GM18951 (cell line): ENCODE data around the gene CFAP46.

Experiments
- POLR2A ChIP-seq: IDR thresholded peaks from 4 replicates; pipeline ENCODE4 v1.6.1; 2011; ENCODE audit warnings: mild to moderate bottlenecking; ENCODE audit not compliant: insufficient read length, insufficient read depth; ENCODE audit errors: extremely low read depth
- in situ Hi-C: fragments of 300-500 bp; cut with MboI; formaldehyde crosslinking; loops from one replicate; pipeline ENCODE4 v1.12.0; 2022; ENCODE audit warnings: low sequenced_read_pairs, mixed read lengths, inconsistent platforms; ENCODE audit not compliant: unreplicated experiment

Gene CFAP46

GRCh38 chr10:132768346-132769248 lies 173.8 kb downstream of the CFAP46 start:
- TF ChIP-seq POLR2A = no peak
- in situ Hi-C loops = no loop called here

GRCh38 chr10:132766291-132766690 lies 176.1 kb downstream of the CFAP46 start:
- in situ Hi-C loops = no loop called here
- no peak for TF ChIP-seq POLR2A

GRCh38 chr10:132765435-132765834 lies 176.9 kb downstream of the CFAP46 start:
- in situ Hi-C loops = no loop called here
- no peak for TF ChIP-seq POLR2A

DNA sequence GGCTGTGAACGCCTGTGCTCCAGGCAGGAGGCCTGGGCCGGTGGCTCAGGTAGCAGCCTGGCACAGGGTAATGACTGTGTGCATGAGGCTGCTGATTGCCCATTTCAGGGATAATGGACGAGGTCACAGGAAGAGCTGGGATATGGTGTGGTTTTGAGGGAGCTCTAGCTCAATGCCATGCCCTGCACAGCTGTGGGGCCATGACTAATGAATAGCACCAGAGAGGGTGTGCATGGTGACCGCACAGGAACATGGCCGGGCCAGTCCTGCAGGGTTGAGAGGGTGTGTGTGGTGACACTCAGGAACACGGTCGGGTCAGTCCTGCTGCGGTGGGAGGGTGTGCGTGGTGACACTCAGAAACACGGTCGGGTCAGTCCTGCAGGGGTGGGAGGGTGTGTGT lies 178.3 kb downstream of the CFAP46 start:
- TF ChIP-seq POLR2A = no peak
- in situ Hi-C loops = no loop called here

DNA sequence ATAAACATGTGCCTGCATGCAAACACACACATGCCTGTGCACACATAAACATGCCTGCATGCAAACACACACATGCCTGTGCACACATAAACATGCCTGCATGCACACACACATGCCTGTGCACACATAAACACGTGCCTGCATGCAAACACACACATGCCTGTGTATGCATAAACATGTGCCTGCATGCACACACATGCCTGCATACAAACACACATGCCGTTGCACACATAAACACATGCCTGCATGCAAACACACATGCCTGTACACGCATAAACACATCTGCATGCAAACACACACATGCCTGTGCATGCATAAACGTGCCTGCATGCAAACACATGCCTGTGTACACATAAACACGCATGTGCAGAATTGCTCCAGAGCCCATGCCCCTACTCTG lies 178.8 kb downstream of the CFAP46 start:
- in situ Hi-C loops = no loop called here
- no peak for TF ChIP-seq POLR2A

DNA sequence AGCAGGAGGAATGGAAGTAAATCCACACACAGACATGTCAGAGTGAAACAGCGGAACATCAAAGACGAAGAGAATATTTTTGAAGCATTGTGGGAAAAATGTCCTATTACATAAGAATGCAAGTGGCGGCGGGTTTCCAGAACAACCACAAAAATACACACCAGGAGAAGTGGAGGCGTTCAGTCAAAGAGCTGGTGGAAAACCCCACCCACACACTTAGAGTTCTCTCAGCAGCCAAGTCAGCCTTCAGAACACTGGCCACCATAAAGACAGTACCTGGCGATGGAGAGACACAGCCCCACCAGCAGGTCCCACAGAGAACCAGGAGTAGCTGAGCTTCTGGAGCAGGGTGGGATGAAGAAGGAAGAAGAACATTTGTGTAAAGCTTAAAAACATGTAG lies 180.1 kb downstream of the CFAP46 start:
- no peak for TF ChIP-seq POLR2A
- in situ Hi-C loops = no loop called here

GRCh38 chr10:132761395-132762060 lies 180.8 kb downstream of the CFAP46 start:
- in situ Hi-C loops = no loop called here
- no peak for TF ChIP-seq POLR2A

GRCh38 chr10:132758865-132759264 lies 183.5 kb downstream of the CFAP46 start:
- TF ChIP-seq POLR2A = no peak
- in situ Hi-C loops = no loop called here
